Renal pelvis (tissue), 4 donors: ENCODE measurements around the gene NDUFS2. TPM values are rescaled to one million over a fixed set of nuclear protein-coding genes. Genes with fewer than 3 reads are reported as not detected.

Source experiments
- DNase-seq: peaks from one replicate; pipeline ENCODE4 v3.0.0-alpha.2; 2013
- polyA plus RNA-seq, 3 donors: library from polyadenylated mRNA; unstranded; fragments of 120-200 nt; gene quantifications; one replicate each; pipeline ENCODE4 v1.2.1, GENCODE V29; 2013; ENCODE audit not compliant: insufficient read length in 3 of 3

NDUFS2 gene
- polyA plus RNA-seq, 3 donors = 189 to 208 (median 198) TPM

- DNase-seq = no peak
Measured at GRCh38 chr1:161168906-161169305, 33.3 kb upstream of the NDUFS2 start.

DNA sequence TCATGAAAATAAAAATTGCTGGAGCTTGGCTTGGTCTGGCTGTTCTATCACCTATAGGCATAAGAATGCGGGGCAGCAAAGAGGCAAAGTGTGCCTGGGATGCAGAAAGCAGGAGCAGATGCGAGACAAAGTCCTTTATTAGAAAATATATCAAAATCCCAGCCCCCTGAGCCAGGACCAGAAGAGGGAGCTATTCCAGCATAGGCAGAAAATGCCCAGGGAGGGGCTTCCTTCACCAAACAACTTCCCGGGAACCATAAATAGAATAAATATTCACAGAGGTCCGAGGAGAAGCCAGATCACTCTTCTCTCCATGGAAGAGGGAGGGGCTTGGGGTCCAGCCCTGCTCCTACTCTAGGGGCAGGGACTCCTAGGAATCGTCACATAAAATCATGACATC, 31.0 kb upstream of the NDUFS2 start:
- no peak for DNase-seq

- no peak for DNase-seq
Measured at GRCh38 chr1:161171696-161172095, 30.5 kb upstream of the NDUFS2 start.

DNA sequence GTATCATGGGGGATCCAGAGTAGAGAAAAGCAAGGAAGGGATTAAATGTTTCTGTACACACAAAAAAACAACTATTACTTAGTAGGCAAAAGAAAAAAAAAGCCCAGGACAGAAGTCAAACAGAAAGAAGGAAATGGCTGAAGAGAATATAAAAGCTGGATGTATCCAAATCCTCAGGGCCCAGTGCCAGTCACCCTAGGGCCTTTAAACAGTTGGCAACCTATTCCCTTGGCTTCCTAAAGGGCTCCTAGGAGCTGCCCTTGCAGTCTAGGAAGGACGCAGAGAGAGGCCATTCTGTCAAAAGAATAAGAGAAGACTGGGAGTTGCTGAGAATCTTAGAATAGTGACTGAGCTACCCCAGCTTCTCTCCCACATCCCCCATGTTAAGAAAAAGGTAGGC, 29.8 kb upstream of the NDUFS2 start:
- DNase-seq = no peak

DNA sequence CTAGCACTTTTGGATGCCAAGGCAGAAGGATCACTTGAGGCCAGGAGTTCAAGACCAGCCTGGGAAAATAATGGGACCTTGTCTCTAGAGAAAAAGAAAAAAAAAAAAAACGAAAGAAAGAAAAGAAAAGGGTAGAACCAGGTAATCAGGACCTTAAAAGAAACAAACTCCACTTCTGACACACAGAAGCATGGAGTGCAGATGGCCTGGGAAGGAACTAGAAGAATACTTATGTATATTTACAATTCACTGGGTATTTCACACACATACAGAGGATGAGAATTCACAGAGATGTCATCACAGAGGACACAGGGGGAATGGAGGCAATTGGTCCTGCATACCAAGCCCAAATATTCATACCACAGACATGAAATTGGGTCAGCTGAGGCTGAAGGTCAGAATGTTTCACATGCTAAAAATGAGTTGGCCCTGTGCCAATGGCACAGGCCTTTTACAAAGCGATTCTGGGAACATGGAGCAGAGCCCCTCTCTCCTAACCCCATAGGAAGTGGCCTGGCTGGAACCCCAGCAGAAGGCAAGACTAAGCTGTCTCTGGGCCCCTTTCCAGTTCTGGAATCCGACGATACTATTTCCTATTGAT, 29.3 kb upstream of the NDUFS2 start:
- DNase-seq = no peak

DNA sequence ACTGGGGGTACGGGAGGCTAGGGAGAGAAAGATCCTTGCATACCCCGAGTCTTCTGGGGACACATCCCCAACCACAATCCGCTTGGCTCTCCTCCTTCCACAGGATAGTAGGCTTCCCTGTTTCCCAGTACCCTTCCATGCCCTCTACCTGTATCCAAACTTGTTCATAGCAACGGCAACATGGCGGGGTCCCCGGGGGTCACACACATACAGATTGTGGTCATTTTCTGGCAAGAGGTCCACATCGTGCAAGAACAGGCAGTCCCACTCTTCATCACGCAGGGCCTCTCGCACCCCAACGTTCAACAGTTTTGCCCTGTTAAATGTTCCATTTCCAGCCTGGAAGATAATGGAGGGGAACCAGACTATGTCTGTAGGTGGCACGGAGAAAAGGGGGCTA, 28.5 kb upstream of the NDUFS2 start:
- no peak for DNase-seq

- DNase-seq = no peak
Measured at GRCh38 chr1:161174911-161175310, 27.3 kb upstream of the NDUFS2 start.

DNA sequence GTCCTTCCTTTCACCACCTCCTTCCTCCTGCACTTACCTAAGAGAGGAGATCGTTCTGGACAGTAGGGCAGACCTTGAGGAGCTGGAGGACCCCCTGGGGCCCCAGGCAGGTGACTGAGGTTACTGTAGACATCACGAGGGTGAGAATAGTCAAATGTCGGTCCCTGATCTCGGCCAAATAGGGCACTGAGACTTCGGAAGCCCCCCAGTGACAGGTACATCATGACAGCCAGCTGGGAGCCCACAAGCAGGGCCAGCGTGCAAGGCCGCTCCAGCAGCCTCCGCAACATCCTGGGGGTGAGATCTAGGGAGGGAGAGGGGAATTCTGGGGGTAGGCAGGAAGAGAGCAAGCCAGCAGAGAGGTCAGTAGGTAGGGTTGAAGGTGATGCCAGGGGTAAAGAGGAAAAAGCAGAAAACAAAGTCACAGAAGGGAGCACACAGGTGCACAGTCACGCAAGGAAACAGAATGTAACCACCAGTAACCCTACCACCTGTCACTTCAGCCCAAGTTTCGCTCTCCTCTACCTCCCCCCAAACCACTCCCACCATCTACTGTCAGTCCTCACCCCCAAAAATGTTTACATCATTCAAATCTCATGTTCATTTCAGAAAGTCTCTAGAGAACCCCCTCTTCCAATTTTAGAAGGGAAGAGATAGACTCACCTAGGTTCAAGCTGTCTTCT, 26.3 kb upstream of the NDUFS2 start:
- DNase-seq = no peak

DNA sequence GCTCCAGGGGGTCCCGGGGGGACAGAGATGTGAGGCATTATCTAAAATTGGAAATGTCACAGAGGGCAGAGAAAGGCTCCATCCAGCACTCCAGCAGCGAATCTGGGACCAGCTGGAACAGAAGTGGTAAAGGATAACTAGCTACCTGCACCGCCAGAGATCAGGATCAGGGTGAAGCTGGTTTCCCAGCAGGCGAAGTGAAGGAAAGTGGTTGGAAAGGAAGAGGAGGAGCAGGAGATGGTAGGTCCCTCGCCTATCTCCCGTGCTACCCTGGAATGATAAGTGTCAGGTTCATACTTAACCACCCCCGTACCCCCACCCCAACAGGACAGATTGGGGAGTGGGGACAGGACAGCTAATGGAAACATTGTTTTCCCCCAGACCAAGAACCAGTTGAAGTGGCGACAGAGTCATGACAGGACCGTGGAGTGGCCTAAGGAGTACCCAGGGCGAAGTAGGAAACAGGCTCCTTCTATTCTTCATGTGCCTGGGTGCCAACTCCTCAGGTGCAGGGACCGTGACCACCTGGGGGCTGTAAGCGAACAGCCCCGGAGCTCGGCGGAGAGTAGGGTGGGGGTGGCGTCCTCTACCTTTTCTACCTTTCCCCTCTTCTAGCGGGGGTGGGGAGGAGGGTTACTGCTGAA, 25.6 kb upstream of the NDUFS2 start:
- DNase-seq = no peak

DNA sequence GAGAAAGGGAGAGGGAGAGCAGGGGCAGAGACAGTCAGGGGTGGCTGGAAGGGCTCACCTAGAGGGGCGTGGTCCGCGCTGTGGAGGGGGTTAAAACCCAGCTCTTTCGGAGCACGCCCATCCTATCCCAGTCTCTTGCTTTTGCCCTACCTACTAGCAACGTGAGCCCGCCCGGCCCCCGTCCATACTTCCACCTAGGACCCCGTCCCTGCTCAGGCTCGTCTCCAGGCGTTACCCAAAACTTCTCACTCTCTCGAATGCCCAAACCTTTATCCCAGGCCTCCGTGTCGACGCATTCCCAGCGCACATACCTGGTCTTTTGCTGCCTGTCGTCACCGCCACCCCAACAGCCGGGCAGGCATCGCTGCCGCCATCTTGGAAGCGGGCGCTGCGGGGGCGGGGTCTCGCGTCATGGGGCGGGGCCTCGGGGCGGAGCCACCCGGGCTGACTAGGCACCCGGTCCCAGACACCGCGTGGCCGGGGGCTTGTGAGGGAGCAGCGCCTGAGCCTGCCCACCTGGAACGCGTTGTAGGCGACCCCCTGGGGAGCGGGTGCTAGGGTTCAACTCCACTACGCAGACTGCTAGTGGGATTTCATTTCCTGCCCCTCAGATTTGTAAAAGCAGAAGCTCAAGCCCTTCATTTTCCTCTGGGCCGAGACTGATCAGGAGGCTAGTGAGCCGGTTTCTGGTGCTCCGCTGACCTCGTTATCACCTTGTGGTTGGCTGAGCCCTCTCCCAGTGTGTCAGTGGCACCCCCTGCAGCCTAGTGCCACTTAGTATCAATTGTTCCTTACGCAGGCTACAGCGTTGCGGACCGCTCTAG, 24.8 kb upstream of the NDUFS2 start, which contains the start of gene B4GALT3:
Gene B4GALT3 (minus strand): TSS at position 396 of the 824 bp plus-strand sequence. CDS start 1,447 bp downstream, outside the sequence.
- peak; percentile 88 for DNase-seq

- no peak for DNase-seq
Measured at GRCh38 chr1:161177936-161178244, 24.3 kb upstream of the NDUFS2 start.

DNA sequence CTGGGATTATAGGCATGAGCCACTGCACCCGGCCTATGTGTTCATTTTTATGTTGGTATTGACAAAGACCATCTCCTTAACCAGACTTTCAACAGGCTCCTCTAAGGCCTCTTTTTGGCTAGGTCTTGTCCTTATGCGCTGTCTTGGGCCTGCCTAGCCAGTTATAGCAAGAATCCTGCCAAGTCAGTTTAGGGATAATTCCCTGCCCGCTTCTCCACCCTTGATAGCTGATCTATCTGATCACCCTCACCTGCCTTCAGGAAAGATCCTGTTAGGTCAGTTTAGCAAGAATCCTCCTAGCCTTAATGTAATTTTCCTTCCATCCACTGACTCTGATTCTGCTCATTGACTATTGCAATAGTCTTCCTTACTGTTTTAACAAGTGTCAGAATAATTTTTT, 22.5 kb upstream of the NDUFS2 start:
- DNase-seq = no peak

DNA sequence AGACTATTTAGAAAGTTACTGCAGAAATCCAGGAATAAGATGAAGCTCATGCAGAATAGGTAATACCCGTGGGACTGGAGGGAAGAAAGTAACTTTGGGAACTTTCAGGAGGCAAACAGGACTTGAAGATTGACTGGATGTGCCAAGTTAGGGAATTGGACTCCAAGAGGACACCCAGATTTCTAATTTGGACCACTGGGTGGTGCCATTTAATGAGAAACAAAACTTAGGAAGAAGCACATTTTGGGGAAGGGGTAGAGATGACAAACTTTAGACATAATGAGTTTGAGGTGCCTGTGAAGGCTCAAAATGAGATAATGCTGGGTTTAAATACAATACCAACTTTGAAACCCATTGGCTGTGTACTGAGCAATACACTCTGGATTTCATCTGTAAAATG, 21.5 kb upstream of the NDUFS2 start:
- no peak for DNase-seq

DNA sequence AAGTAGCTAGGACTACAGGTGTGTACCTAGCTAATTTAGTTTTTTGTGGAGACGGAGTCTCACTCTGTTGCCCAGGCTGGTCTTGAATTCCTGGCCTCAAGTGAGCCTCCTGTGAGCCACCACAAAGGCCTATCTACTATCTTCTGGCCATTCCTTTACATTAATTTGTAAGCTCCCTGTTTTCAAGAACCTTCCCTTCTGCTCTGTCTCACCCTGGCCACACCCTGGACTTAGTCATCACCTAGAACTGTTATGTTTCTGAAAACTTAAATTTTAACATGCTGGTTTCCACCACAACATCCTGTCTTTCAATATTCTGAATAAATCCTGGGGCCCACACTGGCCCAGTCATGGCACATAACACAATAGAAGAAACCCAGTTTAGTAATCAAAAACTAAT, 20.0 kb upstream of the NDUFS2 start:
- no peak for DNase-seq

DNA sequence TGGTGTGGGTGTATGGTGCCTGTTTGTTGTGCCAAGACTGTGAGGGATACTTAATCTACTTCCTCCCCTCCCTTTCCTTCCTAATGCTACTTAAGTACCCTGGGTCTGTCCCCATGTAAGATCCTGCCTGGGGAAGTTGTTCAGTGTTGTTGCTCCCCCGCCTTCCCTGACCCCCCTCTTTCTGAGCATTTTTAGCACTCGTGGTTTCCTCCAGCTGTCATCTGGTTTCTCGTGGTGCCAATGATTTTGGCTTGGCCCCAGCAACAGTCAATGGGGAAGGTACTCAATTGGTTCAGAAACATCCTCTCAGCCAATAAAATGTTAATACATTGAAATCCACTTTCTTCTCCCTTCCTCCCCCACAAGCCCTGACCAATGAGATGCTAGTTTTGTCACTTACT, 16.9 kb upstream of the NDUFS2 start:
- no peak for DNase-seq

GRCh38 chr1:161185732-161186311, 16.3 kb upstream of the NDUFS2 start:
- no peak for DNase-seq

- no peak for DNase-seq
Measured at GRCh38 chr1:161187311-161187710, 14.9 kb upstream of the NDUFS2 start.

DNA sequence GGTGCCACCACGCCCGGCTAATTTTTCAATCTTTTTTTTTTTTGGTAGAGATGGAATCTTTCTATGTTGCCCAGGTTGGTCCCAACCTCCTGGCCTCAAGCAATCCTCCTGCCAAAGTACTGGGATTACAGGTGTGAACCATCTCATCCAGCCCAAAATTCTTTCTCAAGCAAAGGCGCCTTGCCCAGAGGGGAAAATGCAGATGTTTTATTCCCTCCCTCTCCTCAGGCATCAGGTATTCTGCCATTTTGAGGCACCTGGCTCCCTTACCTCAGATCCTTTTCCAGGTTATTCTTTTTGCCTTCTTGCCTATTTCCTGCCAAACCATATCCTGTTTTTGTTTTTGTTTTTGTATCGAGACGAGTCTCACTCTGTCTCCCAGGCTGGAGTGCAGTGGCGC, 13.8 kb upstream of the NDUFS2 start:
- DNase-seq = no peak

DNA sequence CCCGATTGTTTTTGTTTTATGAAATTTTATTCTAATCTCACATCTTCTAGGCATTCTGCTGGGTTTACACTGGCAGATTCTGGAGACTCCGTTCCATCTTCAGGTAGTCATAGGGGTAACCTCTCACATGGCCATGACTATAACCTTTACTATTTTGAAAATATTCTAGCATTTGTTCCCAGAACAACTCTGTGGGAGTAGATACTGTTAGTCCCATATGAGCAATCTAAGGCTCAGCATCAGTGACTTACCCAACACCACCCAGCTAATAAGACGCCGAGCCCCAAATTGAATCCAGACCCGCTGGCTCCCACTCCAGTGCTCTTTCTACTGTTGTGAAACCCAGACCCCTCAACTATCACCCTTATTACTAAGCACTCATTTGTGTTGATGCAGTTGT, 13.1 kb upstream of the NDUFS2 start:
- DNase-seq = no peak

- no peak for DNase-seq
Measured at GRCh38 chr1:161190962-161191521, 11.1 kb upstream of the NDUFS2 start.

GRCh38 chr1:161191971-161192370, 10.2 kb upstream of the NDUFS2 start:
- no peak for DNase-seq
